Measurements from ENCODE around the gene ISY1. TPM values are rescaled to one million over a fixed set of nuclear protein-coding genes. Genes with fewer than 3 reads are reported as not detected.
"Not testable (repeated sequence)": the region's sequence is repeated elsewhere in the genome, so short reads cannot be mapped to it uniquely, and the experiment has no call there.

The ISY1 gene
- total RNA-seq, 1 donor from 2014 or later, result 31.4 TPM

DNA sequence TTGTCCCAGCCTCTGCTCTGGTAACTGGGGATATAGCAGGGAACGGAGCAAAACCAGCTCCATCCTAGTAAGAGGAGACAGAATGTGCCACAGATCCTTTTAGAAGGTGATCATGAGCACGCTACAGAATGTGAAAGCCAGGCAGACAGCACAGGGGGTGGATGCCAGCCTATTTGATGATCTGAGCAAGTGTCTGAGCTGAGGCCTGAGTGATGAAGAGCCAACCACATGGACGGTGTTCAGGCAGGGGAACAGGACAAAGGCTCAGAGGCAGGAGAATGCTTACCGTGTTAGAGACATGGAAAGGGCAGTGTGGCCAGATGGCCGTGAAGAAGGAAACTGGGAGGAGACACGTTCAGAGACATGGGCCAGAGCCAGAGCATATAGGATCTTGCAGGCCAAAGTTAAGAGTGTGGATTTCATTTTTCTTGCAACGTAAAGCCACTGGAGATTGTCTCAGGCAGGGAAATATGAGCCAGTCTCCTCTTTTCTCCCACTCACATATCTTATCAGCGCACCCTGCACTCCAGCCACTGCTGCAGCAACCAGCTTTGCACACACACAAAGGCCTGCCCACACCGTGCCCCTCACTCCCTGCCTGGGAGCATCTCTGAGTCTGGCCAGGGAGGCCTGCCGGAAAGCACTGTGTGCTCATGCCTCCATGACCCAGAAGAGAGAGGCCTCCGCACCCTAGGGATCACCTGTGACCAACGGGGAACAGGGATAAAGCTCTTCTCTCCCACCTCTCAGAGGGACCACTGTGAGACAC is 59.3 kb downstream of the ISY1 start:
- no peak overlapping the region for H3K4me3 Mint-ChIP-seq
- no peaks in the 10 kb centered on the region for H3K4me1 Mint-ChIP-seq
- peak overlapping the region; percentile 46 for H3K27ac Mint-ChIP-seq (ENCODE audit: unreplicated experiment)
- TF ChIP-seq, protein P1, sequence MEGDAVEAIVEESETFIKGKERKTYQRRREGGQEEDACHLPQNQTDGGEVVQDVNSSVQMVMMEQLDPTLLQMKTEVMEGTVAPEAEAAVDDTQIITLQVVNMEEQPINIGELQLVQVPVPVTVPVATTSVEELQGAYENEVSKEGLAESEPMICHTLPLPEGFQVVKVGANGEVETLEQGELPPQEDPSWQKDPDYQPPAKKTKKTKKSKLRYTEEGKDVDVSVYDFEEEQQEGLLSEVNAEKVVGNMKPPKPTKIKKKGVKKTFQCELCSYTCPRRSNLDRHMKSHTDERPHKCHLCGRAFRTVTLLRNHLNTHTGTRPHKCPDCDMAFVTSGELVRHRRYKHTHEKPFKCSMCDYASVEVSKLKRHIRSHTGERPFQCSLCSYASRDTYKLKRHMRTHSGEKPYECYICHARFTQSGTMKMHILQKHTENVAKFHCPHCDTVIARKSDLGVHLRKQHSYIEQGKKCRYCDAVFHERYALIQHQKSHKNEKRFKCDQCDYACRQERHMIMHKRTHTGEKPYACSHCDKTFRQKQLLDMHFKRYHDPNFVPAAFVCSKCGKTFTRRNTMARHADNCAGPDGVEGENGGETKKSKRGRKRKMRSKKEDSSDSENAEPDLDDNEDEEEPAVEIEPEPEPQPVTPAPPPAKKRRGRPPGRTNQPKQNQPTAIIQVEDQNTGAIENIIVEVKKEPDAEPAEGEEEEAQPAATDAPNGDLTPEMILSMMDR (conservative IDR thresholded peaks at IDR 0.05), result no peak
- no peak for DNase-seq (ENCODE audit: low read depth, low spot score)
- peaks cover 12% of the 10 kb centered on the region for H3K36me3 Mint-ChIP-seq (ENCODE audit: low read depth)
- H3K9me3 Mint-ChIP-seq, result peaks cover 3% of the 10 kb centered on the region
- no peaks in the 10 kb centered on the region for H3K27me3 Mint-ChIP-seq (ENCODE audit: low read depth)

DNA sequence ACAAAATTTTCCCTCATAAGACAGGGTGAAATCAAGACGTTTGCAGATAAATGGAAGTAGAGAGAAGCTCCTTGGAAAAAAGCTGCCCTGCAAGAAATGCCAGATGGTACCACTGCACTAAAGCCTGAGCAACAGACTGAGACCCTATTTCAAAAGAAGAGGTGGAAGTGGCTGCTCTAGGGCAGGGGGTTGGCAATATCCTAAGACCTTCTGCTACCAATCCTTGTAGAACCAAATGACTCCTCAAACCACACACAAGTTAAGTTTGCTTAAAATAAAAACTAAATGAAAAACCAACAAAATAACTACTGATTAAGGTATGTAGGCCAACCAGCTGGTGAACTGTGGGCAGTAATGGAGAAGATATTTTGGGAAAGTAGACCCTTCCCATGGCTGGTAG is 60.6 kb downstream of the ISY1 start:
- Mint-ChIP-seq H3K9me3 (peaks cover 3% of the 10 kb centered on the region), H3K4me1 (no peaks in the 10 kb centered on the region), H3K27me3 (ENCODE audit: low read depth) (no peaks in the 10 kb centered on the region), H3K36me3 (ENCODE audit: low read depth) (peaks cover 12% of the 10 kb centered on the region), H3K4me3 (no peak overlapping the region), H3K27ac (ENCODE audit: unreplicated experiment) (no peak overlapping the region)
- TF ChIP-seq, protein P1 (conservative IDR thresholded peaks at IDR 0.05), result no peak
- no peak for DNase-seq (ENCODE audit: low read depth, low spot score)

DNA sequence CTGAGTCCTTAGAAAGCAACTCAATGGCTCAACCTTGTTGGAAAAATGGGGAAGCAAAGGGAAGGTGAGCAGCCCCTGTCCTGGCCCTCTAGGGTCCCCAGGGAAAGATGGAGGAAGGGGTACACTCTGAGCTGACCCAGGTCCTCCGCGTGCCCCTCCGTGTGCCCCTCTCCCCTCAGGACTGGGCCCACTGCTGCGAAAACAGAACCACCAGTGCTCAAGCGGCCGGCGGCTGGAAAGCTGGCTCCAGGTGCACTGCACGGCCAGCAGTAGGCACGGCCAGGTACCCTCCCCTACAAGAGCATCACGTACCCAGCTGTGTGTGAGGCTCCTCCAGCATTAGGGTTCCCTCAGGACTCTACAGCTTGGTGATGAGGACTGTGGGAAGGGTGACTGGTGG is 65.6 kb downstream of the ISY1 start:
- H3K27me3 Mint-ChIP-seq (ENCODE audit: low read depth), result no peaks in the 10 kb centered on the region
- no peak overlapping the region for H3K4me3 Mint-ChIP-seq
- DNase-seq (ENCODE audit: low read depth, low spot score), result no peak
- peaks cover 3% of the 10 kb centered on the region for H3K9me3 Mint-ChIP-seq
- no peaks in the 10 kb centered on the region for H3K4me1 Mint-ChIP-seq
- no peak overlapping the region for H3K27ac Mint-ChIP-seq (ENCODE audit: unreplicated experiment)
- TF ChIP-seq, protein P1 (conservative IDR thresholded peaks at IDR 0.05), result no peak
- H3K36me3 Mint-ChIP-seq (ENCODE audit: low read depth), result peaks cover 12% of the 10 kb centered on the region

DNA sequence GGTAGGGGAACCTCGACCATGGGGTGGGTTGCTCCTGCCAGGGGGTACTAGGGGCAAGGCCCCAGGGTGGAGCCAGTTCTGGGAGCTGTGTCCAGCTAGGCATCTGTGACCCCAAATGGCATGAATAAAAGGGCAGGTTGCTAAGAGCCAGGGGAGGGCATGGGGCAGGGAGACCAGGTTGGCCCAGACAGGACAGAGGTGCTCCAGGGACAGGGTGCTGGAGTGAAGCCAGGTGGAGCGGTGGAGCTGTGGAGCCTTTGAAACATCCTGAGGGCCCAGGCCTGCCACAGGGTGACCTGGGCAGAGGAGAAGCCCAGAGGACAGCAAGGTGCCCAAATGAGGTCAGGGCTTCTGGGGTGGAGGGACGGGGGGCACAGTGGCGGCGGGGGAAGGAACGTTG is 72.6 kb downstream of the ISY1 start:
- not testable (repeated sequence) for H3K4me1 Mint-ChIP-seq; H3K4me3 Mint-ChIP-seq; H3K27ac Mint-ChIP-seq (ENCODE audit: unreplicated experiment); H3K9me3 Mint-ChIP-seq; DNase-seq (ENCODE audit: low read depth, low spot score); H3K27me3 Mint-ChIP-seq (ENCODE audit: low read depth); H3K36me3 Mint-ChIP-seq (ENCODE audit: low read depth)

DNA sequence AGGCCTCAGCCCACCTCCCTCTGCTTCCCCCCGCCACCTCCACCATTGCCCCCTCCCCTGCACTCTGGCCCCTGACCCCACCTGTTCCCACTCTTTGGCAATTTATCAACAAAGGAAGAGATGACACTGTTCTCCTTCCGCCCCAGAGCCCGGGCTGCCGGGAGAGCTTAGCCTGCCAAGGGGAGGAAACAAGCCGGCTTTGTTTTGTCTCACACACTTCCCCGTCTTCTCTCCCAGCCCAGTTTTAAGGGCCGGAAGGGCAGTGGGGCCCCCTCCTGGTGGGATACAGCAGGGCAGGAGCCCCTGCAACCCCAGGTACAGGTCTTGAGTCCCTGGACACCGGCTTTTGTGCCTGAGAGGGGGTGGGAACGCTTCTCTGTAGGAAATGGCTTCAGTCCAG is 73.0 kb downstream of the ISY1 start:
- H3K9me3 Mint-ChIP-seq; H3K36me3 Mint-ChIP-seq (ENCODE audit: low read depth); H3K4me1 Mint-ChIP-seq; H3K27me3 Mint-ChIP-seq (ENCODE audit: low read depth); H3K4me3 Mint-ChIP-seq; H3K27ac Mint-ChIP-seq (ENCODE audit: unreplicated experiment): not testable (repeated sequence)
- peak; percentile 35 for DNase-seq (ENCODE audit: low read depth, low spot score)

DNA sequence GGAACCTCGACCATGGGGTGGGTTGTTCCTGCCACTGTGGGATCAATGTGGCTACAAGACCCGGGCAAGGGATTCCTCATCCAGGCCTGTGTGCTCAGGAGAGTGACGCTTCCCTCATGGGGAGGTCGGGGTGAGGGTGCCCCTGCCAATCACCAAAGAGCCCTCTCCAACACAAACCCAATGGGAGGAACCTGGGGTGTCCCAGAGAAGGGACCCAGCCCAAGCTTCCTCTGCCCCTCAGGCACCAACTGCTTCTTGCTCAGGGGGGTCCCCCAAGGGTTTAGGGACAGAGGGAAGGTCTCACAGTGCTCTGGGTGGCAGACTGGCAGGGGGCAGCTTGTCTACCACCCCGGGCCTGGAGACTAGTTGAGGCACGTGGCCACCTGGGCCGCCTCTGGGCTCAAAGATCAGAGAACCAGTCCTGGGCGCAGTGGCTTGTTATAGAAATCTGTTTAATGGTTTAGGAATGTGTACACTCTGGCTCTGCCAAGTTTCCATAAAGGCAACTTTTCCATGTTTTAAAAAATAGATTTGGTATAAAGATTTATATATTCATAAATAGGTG is 73.6 kb downstream of the ISY1 start:
- Mint-ChIP-seq H3K9me3 (no peaks in the 10 kb centered on the region), H3K27ac (ENCODE audit: unreplicated experiment) (no peak overlapping the region), H3K27me3 (ENCODE audit: low read depth) (no peaks in the 10 kb centered on the region), H3K4me1 (no peaks in the 10 kb centered on the region), H3K36me3 (ENCODE audit: low read depth) (no peaks in the 10 kb centered on the region), H3K4me3 (no peak overlapping the region)
- no peak for DNase-seq (ENCODE audit: low read depth, low spot score)
- TF ChIP-seq, protein P1 (conservative IDR thresholded peaks at IDR 0.05), result no peak

All from neural crest cell (in vitro differentiated cells).